Activated T-cell treated with anti-CD3 and anti-CD28 coated beads for 48 hours (primary cell): ENCODE measurements around the gene ST6GAL1.

Source experiments
- DNase-seq: peaks from one replicate; pipeline ENCODE4 v3.0.0-alpha.2; 2020; ENCODE audit warnings: low read depth

The ST6GAL1 gene

GRCh38 chr3:187112934-187113793, 182.8 kb downstream of the ST6GAL1 start:
- no peak for DNase-seq

- no peak for DNase-seq
Measured at GRCh38 chr3:187114511-187114910, 184.2 kb downstream of the ST6GAL1 start.

GRCh38 chr3:187120326-187120725, 190.0 kb downstream of the ST6GAL1 start:
- DNase-seq, result no peak

GRCh38 chr3:187122261-187122660, 191.9 kb downstream of the ST6GAL1 start:
- no peak for DNase-seq

DNA sequence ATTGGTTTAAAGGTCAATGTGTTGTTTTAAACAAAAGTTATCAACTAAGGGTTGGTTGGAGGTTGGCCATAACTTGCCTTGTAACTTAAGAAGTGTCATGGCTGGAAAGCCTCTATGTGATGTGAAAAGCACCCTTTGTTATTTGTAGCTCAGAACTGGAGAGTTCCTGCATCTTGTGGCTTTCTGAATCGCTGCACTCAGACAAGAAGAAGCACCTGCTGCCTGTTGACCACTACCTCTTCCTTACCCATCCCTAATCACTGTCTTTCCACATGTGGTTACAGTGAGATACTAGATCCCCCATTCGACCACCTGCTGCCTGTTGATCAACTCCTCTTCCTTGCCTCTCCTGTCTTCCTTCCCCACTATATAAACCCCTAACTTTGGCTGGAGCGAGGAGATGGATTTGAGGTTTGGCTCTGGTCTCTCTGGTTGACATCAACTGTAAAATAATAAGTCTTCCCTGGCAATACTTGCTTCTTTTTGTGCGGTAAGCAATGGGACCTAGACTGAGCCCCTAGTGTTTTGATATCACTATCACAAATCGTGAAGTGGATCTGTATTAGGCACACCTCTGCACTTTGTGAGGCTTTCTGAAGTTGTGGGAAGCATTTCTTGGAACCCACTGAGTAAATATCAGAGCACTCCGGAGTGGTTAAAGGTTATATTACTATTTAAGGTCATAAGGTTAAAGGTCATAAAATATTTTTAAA, 195.1 kb downstream of the ST6GAL1 start:
- DNase-seq, result no peak
